ENCODE data around the gene UGT2B10.
"Not testable (repeated sequence)": the region's sequence is repeated elsewhere in the genome, so short reads cannot be mapped to it uniquely, and the experiment has no call there.

The UGT2B10 gene

GRCh38 chr4:68815617-68816409 lies at the start of gene UGT2B10:
Gene UGT2B10, plus strand, starts transcription at chr4:68815994. Its CDS starts 26 bp downstream, at chr4:68816020.
- DNase-seq = not testable (repeated sequence)

DNA sequence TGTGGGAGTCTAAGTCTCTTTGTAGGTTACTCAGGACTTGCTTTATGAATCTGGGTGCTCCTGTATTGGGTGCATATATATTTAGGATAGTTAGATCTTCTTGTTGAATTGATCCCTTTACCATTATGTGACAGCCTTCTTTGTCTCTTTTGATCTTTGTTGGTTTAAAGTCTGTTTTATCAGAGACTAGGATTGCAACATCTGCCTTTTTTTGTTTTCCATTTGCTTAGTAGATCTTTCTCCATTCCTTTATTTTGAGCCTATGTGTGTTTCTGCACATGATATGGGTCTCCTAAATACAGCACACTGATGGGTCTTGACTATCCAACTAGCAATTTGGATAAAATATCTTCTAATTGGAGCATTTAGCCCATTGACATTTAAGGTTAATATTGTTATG lies 44.0 kb upstream of the UGT2B10 start:
- not testable (repeated sequence) for DNase-seq

- no peak for DNase-seq
Observed at GRCh38 chr4:68773699-68774098, 42.1 kb upstream of the UGT2B10 start.

GRCh38 chr4:68780232-68780631 lies 35.6 kb upstream of the UGT2B10 start:
- DNase-seq = no peak

GRCh38 chr4:68797048-68797447 lies 18.7 kb upstream of the UGT2B10 start:
- no peak for DNase-seq

DNA sequence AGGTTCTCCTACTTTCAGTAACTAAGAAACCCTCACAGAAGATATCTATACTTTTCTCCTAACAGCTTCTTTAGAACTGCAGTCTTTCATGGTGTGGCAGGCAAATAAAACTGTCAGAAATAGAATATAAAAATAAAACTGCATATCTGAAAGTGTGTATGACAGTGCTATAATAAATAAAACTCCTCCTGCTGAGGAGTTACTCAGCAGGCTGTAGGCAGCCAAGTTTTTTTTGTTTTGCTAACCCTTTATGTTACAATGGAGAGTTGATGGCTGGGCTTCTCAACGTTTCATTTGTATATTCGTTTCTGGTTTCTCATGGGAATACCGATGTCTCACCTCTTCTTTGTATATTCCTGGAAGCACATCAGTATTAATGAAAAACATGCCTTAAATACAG lies 18.2 kb upstream of the UGT2B10 start:
- no peak for DNase-seq

GRCh38 chr4:68803013-68803412 lies 12.8 kb upstream of the UGT2B10 start:
- no peak for DNase-seq

- no peak for DNase-seq
Observed at GRCh38 chr4:68808060-68808459, 7.7 kb upstream of the UGT2B10 start.

- DNase-seq = no peak
Observed at GRCh38 chr4:68810919-68811318, 4.9 kb upstream of the UGT2B10 start.

DNA sequence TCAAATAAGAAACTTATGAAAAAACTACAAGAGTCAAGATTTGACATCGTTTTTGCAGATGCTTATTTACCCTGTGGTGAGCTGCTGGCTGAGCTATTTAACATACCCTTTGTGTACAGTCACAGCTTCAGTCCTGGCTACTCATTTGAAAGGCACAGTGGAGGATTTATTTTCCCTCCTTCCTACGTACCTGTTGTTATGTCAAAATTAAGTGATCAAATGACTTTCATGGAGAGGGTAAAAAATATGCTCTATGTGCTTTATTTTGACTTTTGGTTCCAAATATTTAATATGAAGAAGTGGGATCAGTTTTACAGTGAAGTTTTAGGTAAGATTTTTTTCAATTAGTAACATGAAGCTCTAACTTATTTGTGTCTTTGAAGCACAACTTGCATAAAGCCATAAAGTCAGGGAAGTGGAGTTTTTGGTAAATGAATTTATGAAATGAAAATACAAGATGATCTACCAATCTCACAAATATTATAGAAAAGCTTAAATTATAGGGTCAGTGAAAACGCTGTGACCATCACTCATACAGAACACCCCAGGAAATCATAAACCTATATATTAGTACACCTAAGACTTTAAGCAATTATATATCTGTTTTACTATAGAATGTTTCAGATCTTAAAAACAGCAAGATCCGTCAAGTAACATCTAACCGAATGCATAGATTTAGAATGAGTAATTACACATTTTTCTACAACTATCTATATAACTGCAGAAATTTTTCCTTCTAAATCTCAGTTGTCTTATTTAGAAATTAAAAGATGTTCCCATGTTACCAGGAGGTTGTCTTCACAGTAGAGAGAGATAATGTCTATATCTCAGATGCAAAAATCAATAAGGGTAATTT lies 844 bp downstream of the UGT2B10 start:
- DNase-seq = not testable (repeated sequence)

DNA sequence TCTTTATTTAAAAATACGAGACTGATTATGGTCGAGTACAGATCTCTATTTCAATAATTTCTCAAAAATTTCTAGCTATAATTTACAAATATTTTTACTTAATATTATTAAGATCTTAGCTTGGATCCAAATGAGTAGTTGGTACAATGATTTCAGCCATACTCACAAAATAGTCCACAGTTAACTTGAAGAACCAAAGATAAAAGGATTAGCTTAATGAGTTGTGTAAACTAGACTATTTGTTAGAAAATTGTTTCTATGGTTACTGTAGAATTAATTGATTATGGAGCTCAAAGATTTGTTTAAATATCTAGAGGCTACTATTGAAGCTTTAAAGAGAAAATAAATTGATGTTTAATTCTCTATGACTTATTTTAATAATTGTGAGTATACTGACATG lies 1.6 kb downstream of the UGT2B10 start:
- no peak for DNase-seq

DNA sequence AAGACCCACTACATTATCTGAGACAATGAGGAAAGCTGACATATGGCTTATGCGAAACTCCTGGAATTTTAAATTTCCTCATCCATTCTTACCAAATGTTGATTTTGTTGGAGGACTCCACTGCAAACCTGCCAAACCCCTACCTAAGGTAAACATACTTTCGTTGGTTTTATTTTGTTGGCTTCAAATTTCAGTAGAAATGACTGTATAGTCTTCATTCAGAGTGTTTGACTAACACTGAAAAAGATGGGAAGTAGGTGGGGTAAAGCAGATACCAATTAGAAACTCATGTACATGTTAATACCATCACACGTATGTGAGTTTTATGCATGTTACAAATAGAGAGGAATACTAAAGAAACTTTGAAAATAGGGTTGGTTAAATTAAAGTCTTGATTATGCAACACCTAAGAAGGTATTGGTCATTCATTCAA lies 2.3 kb downstream of the UGT2B10 start:
- DNase-seq = not testable (repeated sequence)

- no peak for DNase-seq
Observed at GRCh38 chr4:68831642-68832041, 15.8 kb downstream of the UGT2B10 start.

DNA sequence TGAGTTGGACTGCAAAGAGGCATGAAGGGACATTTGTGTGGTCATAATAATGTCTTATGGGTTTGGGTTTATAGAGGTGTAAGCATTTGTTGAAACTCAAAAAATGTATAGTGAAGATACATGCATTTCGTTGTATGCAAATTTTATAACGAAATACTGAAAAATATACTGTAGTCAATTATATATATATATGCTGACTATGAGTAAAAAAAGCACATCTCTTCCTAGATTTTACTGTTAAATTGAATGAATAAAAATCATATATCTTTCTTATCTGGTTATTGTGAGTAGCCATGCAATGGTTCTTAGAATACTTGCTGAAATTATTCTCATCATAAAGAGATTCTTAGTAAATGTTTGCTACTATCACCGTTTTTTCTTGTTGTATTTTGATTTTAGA lies 34.5 kb downstream of the UGT2B10 start:
- DNase-seq = no peak

DNA sequence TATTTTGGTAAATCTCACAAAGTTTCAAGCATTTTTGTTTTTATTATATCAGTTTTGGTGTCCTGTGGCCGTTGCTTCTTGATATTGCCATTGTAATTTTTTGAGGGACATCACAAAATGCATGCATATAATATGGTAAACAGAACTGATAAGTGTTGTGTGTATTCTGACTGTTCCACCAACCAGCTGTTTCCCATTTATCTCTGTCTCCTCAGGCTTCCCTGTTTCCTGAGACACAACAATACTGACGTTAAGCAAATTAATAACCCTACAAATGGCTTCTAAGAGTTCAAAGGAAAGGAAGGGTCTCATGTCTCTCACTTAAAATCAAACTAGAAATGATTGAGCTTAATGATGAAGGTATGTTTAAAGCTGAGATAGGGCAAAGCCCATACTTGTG lies 40.0 kb downstream of the UGT2B10 start:
- no peak for DNase-seq

- DNase-seq = no peak
Observed at GRCh38 chr4:68858039-68858438, 42.2 kb downstream of the UGT2B10 start.

- DNase-seq = no peak
Observed at GRCh38 chr4:68859655-68860054, 43.9 kb downstream of the UGT2B10 start.

- no peak for DNase-seq
Observed at GRCh38 chr4:68861057-68861456, 45.3 kb downstream of the UGT2B10 start.

GRCh38 chr4:68864438-68865187 lies 48.8 kb downstream of the UGT2B10 start:
- no peak for DNase-seq

DNA sequence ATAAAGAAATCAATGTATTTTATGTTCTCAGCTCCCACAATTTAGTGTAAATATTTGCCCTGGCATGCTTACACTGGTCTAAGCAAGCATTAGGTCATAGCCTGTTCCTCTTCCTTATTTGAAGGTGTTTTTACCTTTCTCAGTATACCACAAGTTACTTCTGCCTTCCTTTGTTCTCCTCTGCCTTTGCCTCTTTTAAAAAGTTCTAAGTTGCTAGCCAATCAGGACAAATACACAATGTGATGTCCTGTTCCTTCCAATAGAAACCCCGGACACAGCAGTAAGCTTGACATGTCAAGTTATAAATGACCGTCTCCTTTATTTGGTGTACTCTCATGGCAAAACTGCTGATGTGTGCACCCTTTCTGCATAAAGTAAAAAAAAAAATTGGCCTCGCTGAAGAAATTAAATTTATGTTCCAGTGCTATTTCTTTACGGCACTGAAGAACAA lies 49.4 kb downstream of the UGT2B10 start:
- no peak for DNase-seq

- DNase-seq = no peak
Observed at GRCh38 chr4:68865760-68866159, 50.0 kb downstream of the UGT2B10 start.

DNA sequence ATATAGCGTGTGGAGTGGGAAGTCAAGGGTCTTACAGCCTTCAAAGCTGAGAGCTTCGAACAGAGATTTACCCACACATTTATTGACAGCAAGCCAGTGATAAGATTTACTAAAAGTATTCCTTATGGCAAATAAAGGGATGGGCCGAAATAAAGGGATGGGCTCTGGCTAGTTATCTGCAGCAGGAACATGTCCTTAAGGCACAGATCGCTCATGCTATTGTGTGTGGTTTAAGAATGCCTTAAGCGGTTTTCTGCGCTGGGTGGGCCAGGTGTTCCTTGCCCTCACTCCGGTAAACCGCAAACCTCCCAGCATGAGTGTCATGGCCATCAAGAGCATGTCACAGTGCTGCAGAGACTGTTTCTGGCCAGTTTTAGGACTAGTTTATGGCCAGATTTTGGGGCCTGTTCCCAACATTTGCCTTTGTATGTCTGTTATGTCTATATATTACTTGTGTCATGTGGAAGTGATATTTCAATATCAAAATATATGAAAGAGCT lies 53.5 kb downstream of the UGT2B10 start:
- DNase-seq = no peak
